BJ (cell line): ENCODE data around the gene PCNT. TPM values are rescaled to one million over a fixed set of nuclear protein-coding genes. Genes with fewer than 3 reads are reported as not detected.

Source experiments
- CTCF ChIA-PET: fragments of 350-600 bp; formaldehyde crosslinking; extraction: SDS; loops from one replicate; lab custom pipeline; 2021; ENCODE audit warnings: antibody characterized with exemption, inconsistent platforms; lab: Yijun Ruan, JAX
- POLR2A ChIA-PET: fragments of 300-600 bp; sonication (Branson Sonifier 250); formaldehyde crosslinking; extraction: SDS; loops from one replicate; lab custom pipeline; 2021; ENCODE audit warnings: antibody characterized with exemption; lab: Charles Lee
- DNase-seq: peaks from one replicate; pipeline ENCODE4 v3.0.0-alpha.2; 2011; ENCODE audit warnings: low read depth
- H3K27me3 ChIP-seq: 2 replicates; pipeline ENCODE4 v1.6.0; 2011; ENCODE audit warnings: low read length; ENCODE audit not compliant: control insufficient read depth, insufficient read depth
- H3K36me3 ChIP-seq: 2 replicates; pipeline ENCODE4 v1.5.1; 2011; ENCODE audit warnings: low read length; ENCODE audit not compliant: control insufficient read depth, insufficient read depth
- H3K4me3 ChIP-seq: 2 replicates; pipeline ENCODE4 v1.5.1; 2011; ENCODE audit warnings: low read depth, mild to moderate bottlenecking, control low read depth, low read length
- CTCF ChIP-seq: IDR thresholded peaks from 2 replicates; pipeline ENCODE4 v1.5.1; 2011; ENCODE audit warnings: low read depth, mild to moderate bottlenecking, control low read depth, inconsistent platforms, low read length, moderate library complexity; ENCODE audit not compliant: insufficient read depth
- polyA plus RNA-seq: library from polyadenylated mRNA; depleted of rRNA; stranded (reverse); fragments of >200 nt; gene quantifications from 2 replicates; pipeline ENCODE4 v1.2.3, GENCODE V29; 2011

PCNT gene
- polyA plus RNA-seq, 1 experiment = 11.0 TPM

- ChIA-PET POLR2A (no interaction called here), CTCF (interaction anchor here (0.6 to 0.7 kb wide), 2 partner anchors 22 to 40 kb away, joined by 3 to 5 read pairs; no protein-coding TSS in a partner anchor)
- no peak for TF ChIP-seq CTCF
- no peak for DNase-seq
- H3K27me3 ChIP-seq = no peaks in the 10 kb centered on the region
- no peak overlapping the region for H3K4me3 ChIP-seq
- peaks cover 2% of the 10 kb centered on the region; the same call in 1 of the 2 replicates for H3K36me3 ChIP-seq
These were observed 7.1 kb upstream of the PCNT start for GRCh38 chr21:46316708-46317324.

GRCh38 chr21:46317710-46318463, 6.1 kb upstream of the PCNT start:
- ChIA-PET POLR2A (no interaction called here), CTCF (no interaction called here)
- no peak overlapping the region for H3K4me3 ChIP-seq
- peaks cover 2% of the 10 kb centered on the region; the same call in 1 of the 2 replicates for H3K36me3 ChIP-seq
- no peak for DNase-seq
- no peak for TF ChIP-seq CTCF
- H3K27me3 ChIP-seq = no peaks in the 10 kb centered on the region

DNA sequence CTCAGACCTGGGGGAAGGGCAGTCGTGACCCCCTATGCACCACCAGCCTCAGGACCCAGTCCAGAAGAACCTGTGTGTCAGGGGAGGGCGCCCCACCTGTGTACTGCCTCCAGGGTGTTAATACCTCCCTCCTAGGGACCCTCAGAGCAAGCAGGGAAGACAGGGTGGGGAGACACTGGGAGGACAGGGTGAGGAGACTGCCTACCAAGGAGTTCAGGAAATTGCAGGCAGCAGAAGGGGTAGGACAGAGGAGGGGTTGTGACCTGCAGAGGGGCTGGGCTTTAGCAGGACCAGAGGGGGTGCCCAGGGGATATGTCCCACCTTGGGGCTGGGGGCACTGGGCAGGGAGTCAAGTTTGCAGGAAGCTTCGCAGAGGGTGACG, 5.5 kb upstream of the PCNT start:
- TF ChIP-seq CTCF = no peak
- POLR2A ChIA-PET = no interaction called here
- DNase-seq = no peak
- CTCF ChIA-PET = no interaction called here
- Histone ChIP-seq H3K4me3 (no peak overlapping the region), H3K27me3 (no peaks in the 10 kb centered on the region), H3K36me3 (peaks cover 1% of the 10 kb centered on the region; the same call in 1 of the 2 replicates)

DNA sequence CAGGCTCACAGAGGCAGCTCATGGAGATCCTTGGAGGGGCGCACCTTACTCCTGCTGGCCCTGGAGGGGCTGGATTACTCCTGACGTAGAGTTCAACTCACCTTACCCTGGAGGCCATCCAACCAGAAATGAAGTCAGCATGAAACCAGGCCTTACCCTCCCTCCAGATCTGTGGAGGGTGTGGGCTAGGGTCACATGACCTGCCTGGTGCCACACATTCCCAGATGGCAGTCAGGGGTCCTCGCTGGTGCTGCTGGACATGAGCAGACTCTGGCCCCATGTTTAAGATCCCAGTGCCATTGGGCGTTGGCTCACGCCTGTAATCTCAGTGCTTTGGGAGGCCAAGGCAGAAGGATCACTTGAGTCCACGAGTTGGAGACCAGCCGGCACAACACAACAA, 4.8 kb upstream of the PCNT start:
- DNase-seq = no peak
- H3K36me3 ChIP-seq = peaks cover 1% of the 10 kb centered on the region; the same call in 1 of the 2 replicates
- ChIA-PET CTCF (interaction anchor here (0.6 kb wide), 1 partner anchor 19 kb away, joined by 4 read pairs; no protein-coding TSS in a partner anchor), POLR2A (no interaction called here)
- H3K4me3 ChIP-seq = no peak overlapping the region
- TF ChIP-seq CTCF = no peak
- H3K27me3 ChIP-seq = no peaks in the 10 kb centered on the region

DNA sequence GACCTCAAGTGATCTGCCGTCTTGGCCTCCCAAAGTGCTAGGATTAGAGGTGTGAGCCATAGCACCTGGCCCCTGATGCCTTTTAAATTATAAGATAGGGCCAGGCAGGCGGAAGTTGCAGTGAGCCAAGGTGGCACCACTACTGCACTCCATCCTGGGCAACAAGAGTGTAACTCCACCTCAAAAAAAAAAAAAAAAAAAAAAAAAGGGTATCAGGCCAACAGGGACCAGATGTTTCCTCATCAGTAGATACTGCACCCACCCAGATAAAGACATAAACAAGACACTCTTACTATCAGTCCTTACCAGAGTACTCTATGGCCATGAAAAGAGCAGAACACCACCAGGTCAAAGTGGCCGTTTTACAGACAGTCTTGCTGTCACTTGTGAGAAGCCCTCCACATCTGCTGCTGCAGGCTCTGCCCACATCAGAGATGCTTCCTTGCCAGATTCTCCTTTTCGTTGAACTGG, 3.6 kb upstream of the PCNT start:
- Histone ChIP-seq H3K36me3 (peaks cover 1% of the 10 kb centered on the region; the same call in 1 of the 2 replicates), H3K4me3 (no peak overlapping the region), H3K27me3 (no peaks in the 10 kb centered on the region)
- POLR2A ChIA-PET = no interaction called here
- CTCF ChIA-PET = no interaction called here
- DNase-seq = no peak
- TF ChIP-seq CTCF = no peak
